ENCODE data around the gene P4HB.

- no peak for TF ChIP-seq CTCF (tag by site-specific recombination; IDR thresholded peaks at IDR 0.05)
- TF ChIP-seq, protein P1, sequence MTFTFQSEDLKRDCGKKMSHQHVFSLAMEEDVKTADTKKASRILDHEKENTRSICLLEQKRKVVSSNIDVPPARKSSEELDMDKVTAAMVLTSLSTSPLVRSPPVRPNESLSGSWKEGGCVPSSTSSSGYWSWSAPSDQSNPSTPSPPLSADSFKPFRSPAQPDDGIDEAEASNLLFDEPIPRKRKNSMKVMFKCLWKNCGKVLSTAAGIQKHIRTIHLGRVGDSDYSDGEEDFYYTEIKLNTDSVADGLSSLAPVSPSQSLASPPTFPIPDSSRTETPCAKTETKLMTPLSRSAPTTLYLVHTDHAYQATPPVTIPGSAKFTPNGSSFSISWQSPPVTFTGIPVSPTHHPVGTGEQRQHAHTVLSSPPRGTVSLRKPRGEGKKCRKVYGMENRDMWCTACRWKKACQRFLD (tag by site-specific recombination; IDR thresholded peaks at IDR 0.05), result no peak
- no peak for TF ChIP-seq PATZ1 (tag by site-specific recombination; IDR thresholded peaks at IDR 0.05)
- TF ChIP-seq, protein P2, sequence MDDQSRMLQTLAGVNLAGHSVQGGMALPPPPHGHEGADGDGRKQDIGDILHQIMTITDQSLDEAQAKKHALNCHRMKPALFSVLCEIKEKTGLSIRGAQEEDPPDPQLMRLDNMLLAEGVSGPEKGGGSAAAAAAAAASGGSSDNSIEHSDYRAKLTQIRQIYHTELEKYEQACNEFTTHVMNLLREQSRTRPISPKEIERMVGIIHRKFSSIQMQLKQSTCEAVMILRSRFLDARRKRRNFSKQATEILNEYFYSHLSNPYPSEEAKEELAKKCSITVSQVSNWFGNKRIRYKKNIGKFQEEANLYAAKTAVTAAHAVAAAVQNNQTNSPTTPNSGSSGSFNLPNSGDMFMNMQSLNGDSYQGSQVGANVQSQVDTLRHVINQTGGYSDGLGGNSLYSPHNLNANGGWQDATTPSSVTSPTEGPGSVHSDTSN (CRISPR knock-in tag; IDR thresholded peaks at IDR 0.05), result no peak
- no peak for TF ChIP-seq ZNF280C (tag by site-specific recombination; IDR thresholded peaks at IDR 0.05)
Measured at GRCh38 chr17:81854974-81855774, 5.2 kb downstream of the P4HB start.

Measured in HEK293 (cell line).